Astrocyte (in vitro differentiated cells and primary cell): ENCODE measurements around the gene BRF1. TPM values are rescaled to one million over a fixed set of nuclear protein-coding genes. Genes with fewer than 3 reads are reported as not detected.

Experiments used
- DNase-seq: peaks from one replicate; pipeline ENCODE4 v3.0.0-alpha.2; 2010; ENCODE audit warnings: low read depth
- FAIRE-seq: peaks from 2 replicates; lab custom pipeline; 2011; peaks lifted over from hg19 to GRCh38; lab: Jason Lieb, UNC
- H2AFZ ChIP-seq: 2 replicates; pipeline ENCODE4 v1.6.0; 2012; ENCODE audit warnings: low read depth, low read length, inconsistent platforms
- H3K27ac ChIP-seq: 2 replicates; pipeline ENCODE4 v1.5.1; 2011; ENCODE audit warnings: low read depth, low read length, inconsistent platforms
- H3K27me3 ChIP-seq: 2 replicates; pipeline ENCODE4 v1.6.0; 2011; ENCODE audit warnings: low read length, inconsistent platforms; ENCODE audit not compliant: insufficient read depth
- H3K36me3 ChIP-seq: 2 replicates; pipeline ENCODE4 v1.5.1; 2011; ENCODE audit warnings: low read length, inconsistent platforms; ENCODE audit not compliant: insufficient read depth
- H3K4me1 ChIP-seq: 2 replicates; pipeline ENCODE4 v1.5.1; 2011; ENCODE audit warnings: low read length, inconsistent platforms; ENCODE audit not compliant: insufficient read depth
- H3K4me2 ChIP-seq: 2 replicates; pipeline ENCODE4 v1.6.0; 2012; ENCODE audit warnings: low read length, inconsistent platforms
- H3K4me3 ChIP-seq: 2 replicates; pipeline ENCODE4 v1.5.1; 2011; ENCODE audit warnings: low read depth, mild to moderate bottlenecking, low read length, inconsistent platforms; ENCODE audit not compliant: insufficient read depth
- H3K79me2 ChIP-seq: 2 replicates; pipeline ENCODE4 v1.6.0; 2012; ENCODE audit warnings: mild to moderate bottlenecking, low read length, inconsistent platforms; ENCODE audit not compliant: insufficient read depth
- H3K9ac ChIP-seq: 2 replicates; pipeline ENCODE4 v1.6.0; 2012; ENCODE audit warnings: mild to moderate bottlenecking, low read length, inconsistent platforms
- H3K9me3 ChIP-seq: 2 replicates; pipeline ENCODE4 v1.5.1; 2012; ENCODE audit warnings: low read depth, mild to moderate bottlenecking, low read length, inconsistent platforms; ENCODE audit not compliant: insufficient read depth
- H4K20me1 ChIP-seq: 2 replicates; pipeline ENCODE4 v1.6.0; 2012; ENCODE audit warnings: low read length, inconsistent platforms; ENCODE audit not compliant: insufficient read depth
- H3K27ac Mint-ChIP-seq: one replicate; pipeline ENCODE4 v1.8.0; 2021; ENCODE audit warnings: mild to moderate bottlenecking, mixed read lengths; ENCODE audit not compliant: unreplicated experiment
- H3K27me3 Mint-ChIP-seq: one replicate; pipeline ENCODE4 v1.8.0; 2021; ENCODE audit warnings: low read depth, mixed read lengths; ENCODE audit not compliant: unreplicated experiment
- H3K36me3 Mint-ChIP-seq: one replicate; pipeline ENCODE4 v1.8.0; 2021; ENCODE audit warnings: low read depth, mixed read lengths; ENCODE audit not compliant: unreplicated experiment
- H3K4me1 Mint-ChIP-seq: one replicate; pipeline ENCODE4 v1.8.0; 2021; ENCODE audit warnings: low read depth, mixed read lengths; ENCODE audit not compliant: unreplicated experiment
- H3K4me3 Mint-ChIP-seq: one replicate; pipeline ENCODE4 v1.8.0; 2021; ENCODE audit warnings: mild to moderate bottlenecking, moderate library complexity, mixed read lengths; ENCODE audit not compliant: unreplicated experiment
- H3K9me3 Mint-ChIP-seq: one replicate; pipeline ENCODE4 v1.8.0; 2021; ENCODE audit warnings: mild to moderate bottlenecking, mixed read lengths; ENCODE audit not compliant: unreplicated experiment
- CTCF ChIP-seq: IDR thresholded peaks from 2 replicates; pipeline ENCODE4 v1.5.1; 2011; ENCODE audit warnings: low read depth, mild to moderate bottlenecking, inconsistent platforms, low read length, moderate library complexity; ENCODE audit not compliant: insufficient read depth
- EZH2 ChIP-seq: IDR thresholded peaks from 2 replicates; pipeline ENCODE4 v1.6.1; 2012; ENCODE audit warnings: mild to moderate bottlenecking, low read length, inconsistent platforms; ENCODE audit not compliant: insufficient read depth
- total RNA-seq: library from RNA; stranded (reverse); gene quantifications from 2 replicates; pipeline ENCODE4 v1.2.1, GENCODE V29; 2021

The BRF1 gene
- total RNA-seq, 1 donor from 2014 or later = 20.5 TPM

GRCh38 chr14:105275267-105275946 lies 25.4 kb downstream of the BRF1 start:
- H3K27me3 Mint-ChIP-seq = no peaks in the 10 kb centered on the region
- peaks cover 2% of the 10 kb centered on the region for H3K36me3 Mint-ChIP-seq
- Histone ChIP-seq H3K4me2 (no peak overlapping the region), H3K4me1 (no peaks in the 10 kb centered on the region), H2AFZ (no peak overlapping the region), H3K36me3 (no peaks in the 10 kb centered on the region), H3K9ac (no peak overlapping the region), H3K79me2 (peaks cover 21% of the 10 kb centered on the region), H4K20me1 (peaks cover 42% of the 10 kb centered on the region), H3K9me3 (no peaks in the 10 kb centered on the region), H3K4me3 (no peak overlapping the region), H3K27me3 (no peaks in the 10 kb centered on the region), H3K27ac (no peak overlapping the region)
- peak; percentile 10 for DNase-seq
- H3K4me1 Mint-ChIP-seq = peaks cover 6% of the 10 kb centered on the region
- no peak overlapping the region for H3K4me3 Mint-ChIP-seq
- no peaks in the 10 kb centered on the region for H3K9me3 Mint-ChIP-seq
- H3K27ac Mint-ChIP-seq = no peak overlapping the region
- TF ChIP-seq CTCF (no peak), EZH2 (no peak)
- no peak for FAIRE-seq

GRCh38 chr14:105274637-105275036 lies 26.2 kb downstream of the BRF1 start:
- no peaks in the 10 kb centered on the region for H3K27me3 ChIP-seq
- no peaks in the 10 kb centered on the region for H3K36me3 ChIP-seq
- H3K9ac ChIP-seq = no peak overlapping the region
- H3K9me3 Mint-ChIP-seq = no peaks in the 10 kb centered on the region
- H3K9me3 ChIP-seq = no peaks in the 10 kb centered on the region
- H3K4me2 ChIP-seq = no peak overlapping the region
- DNase-seq (no peak), FAIRE-seq (no peak)
- H3K36me3 Mint-ChIP-seq = no peaks in the 10 kb centered on the region
- H3K79me2 ChIP-seq = peaks cover 14% of the 10 kb centered on the region
- no peak overlapping the region for H3K27ac Mint-ChIP-seq
- no peak for TF ChIP-seq CTCF
- TF ChIP-seq EZH2 = no peak
- no peak overlapping the region for H2AFZ ChIP-seq
- H3K4me1 ChIP-seq = no peaks in the 10 kb centered on the region
- H3K4me3 ChIP-seq = no peak overlapping the region
- no peak overlapping the region for H3K27ac ChIP-seq
- H3K27me3 Mint-ChIP-seq = no peaks in the 10 kb centered on the region
- peaks cover 6% of the 10 kb centered on the region for H3K4me1 Mint-ChIP-seq
- peaks cover 35% of the 10 kb centered on the region for H4K20me1 ChIP-seq
- no peak overlapping the region for H3K4me3 Mint-ChIP-seq

- Histone ChIP-seq H3K4me2 (no peak overlapping the region), H4K20me1 (peaks cover 28% of the 10 kb centered on the region), H3K27ac (no peak overlapping the region), H3K9ac (no peak overlapping the region), H3K36me3 (no peaks in the 10 kb centered on the region), H3K79me2 (peaks cover 7% of the 10 kb centered on the region), H3K27me3 (no peaks in the 10 kb centered on the region), H3K4me1 (no peaks in the 10 kb centered on the region), H3K9me3 (no peaks in the 10 kb centered on the region), H3K4me3 (no peak overlapping the region), H2AFZ (no peak overlapping the region)
- H3K4me3 Mint-ChIP-seq = no peak overlapping the region
- H3K36me3 Mint-ChIP-seq = no peaks in the 10 kb centered on the region
- FAIRE-seq (no peak), DNase-seq (no peak)
- H3K9me3 Mint-ChIP-seq = no peaks in the 10 kb centered on the region
- H3K4me1 Mint-ChIP-seq = peaks cover 6% of the 10 kb centered on the region
- H3K27me3 Mint-ChIP-seq = no peaks in the 10 kb centered on the region
- no peak for TF ChIP-seq EZH2
- no peak for TF ChIP-seq CTCF
- H3K27ac Mint-ChIP-seq = no peak overlapping the region
These were observed 27.7 kb downstream of the BRF1 start for GRCh38 chr14:105273062-105273461.
